ENCODE measurements around the gene TMC5. TPM values are rescaled to one million over a fixed set of nuclear protein-coding genes. Genes with fewer than 3 reads are reported as not detected.

The TMC5 gene
- total and polyA plus RNA-seq, 2 experiments from 2014 or later = 2.3 to 4.8 TPM

DNA sequence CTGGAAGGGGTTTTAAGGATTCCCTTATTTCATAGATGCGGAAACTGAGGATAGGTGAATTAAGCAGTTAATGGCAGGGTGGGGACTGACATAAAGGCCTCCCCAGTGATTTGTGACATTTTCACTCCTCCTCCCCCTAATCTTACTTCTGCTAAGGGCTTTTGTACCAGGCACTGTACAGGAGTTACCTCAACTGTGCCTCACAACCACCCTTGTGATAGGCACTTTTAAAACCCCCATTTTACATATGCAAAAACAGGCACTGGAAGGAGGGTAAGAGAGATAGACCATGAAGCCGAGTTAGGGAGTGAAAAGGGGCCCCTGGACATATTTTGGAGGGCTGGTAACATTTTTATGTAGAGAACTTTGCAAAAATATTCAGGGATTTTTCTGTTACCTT is 105.1 kb downstream of the TMC5 start:
- no peak for ATAC-seq
- Histone ChIP-seq H3K4me2 (peak overlapping the region; percentile 59), H3K36me3 (ENCODE audit: insufficient read depth) (no peaks in the 10 kb centered on the region), H3K79me2 (replicated peaks; ENCODE audit: insufficient read depth) (peaks cover 61% of the 10 kb centered on the region), H3K9me2 (ENCODE audit: insufficient read depth) (no peaks in the 10 kb centered on the region), H2AFZ (no peak overlapping the region), H3K27me3 (ENCODE audit: insufficient read depth) (no peaks in the 10 kb centered on the region), H4K20me1 (replicated peaks; ENCODE audit: insufficient read depth) (peaks cover 18% of the 10 kb centered on the region), H3K4me3 (peak overlapping the region; percentile 91; the same call in 1 of the 2 replicates), H3K4me1 (ENCODE audit: insufficient read depth) (peaks cover 30% of the 10 kb centered on the region), H3K27ac (ENCODE audit: low read depth) (0 out of 2 replicates have a peak overlapping the region, but pooled peaks have one; percentile 34), H3F3A (replicated peaks; ENCODE audit: low read depth) (no peaks in the 10 kb centered on the region)
- Mint-ChIP-seq H3K9me3 (no peaks in the 10 kb centered on the region), H3K36me3 (ENCODE audit: low read depth) (peaks cover 2% of the 10 kb centered on the region; the same call in 1 of the 3 replicates), H3K4me1 (peaks cover 31% of the 10 kb centered on the region), H3K4me3 (no peak overlapping the region; the same call in 1 of the 3 replicates), H3K27me3 (ENCODE audit: insufficient read depth, low read depth, poor library complexity) (peaks cover 3% of the 10 kb centered on the region), H3K27ac (no peak overlapping the region)
- peak; percentile 3 for DNase-seq (ENCODE audit: low spot score)
- TF ChIP-seq, protein P1, sequence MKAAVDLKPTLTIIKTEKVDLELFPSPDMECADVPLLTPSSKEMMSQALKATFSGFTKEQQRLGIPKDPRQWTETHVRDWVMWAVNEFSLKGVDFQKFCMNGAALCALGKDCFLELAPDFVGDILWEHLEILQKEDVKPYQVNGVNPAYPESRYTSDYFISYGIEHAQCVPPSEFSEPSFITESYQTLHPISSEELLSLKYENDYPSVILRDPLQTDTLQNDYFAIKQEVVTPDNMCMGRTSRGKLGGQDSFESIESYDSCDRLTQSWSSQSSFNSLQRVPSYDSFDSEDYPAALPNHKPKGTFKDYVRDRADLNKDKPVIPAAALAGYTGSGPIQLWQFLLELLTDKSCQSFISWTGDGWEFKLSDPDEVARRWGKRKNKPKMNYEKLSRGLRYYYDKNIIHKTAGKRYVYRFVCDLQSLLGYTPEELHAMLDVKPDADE (IDR thresholded peaks at IDR 0.05) = no peak
- TF ChIP-seq EZH2phosphoT487 (IDR thresholded peaks at IDR 0.05; ENCODE audit: unreplicated experiment) (no peak), CREB1 (CRISPR knock-in tag; IDR thresholded peaks at IDR 0.05; ENCODE audit: low read depth) (no peak), POLR2AphosphoS5 (IDR thresholded peaks at IDR 0.05; ENCODE audit: low read depth) (no peak)

- H3K79me2 ChIP-seq (replicated peaks; ENCODE audit: insufficient read depth) = peaks cover 57% of the 10 kb centered on the region
- Mint-ChIP-seq H3K9me3 (no peaks in the 10 kb centered on the region), H3K4me1 (peaks cover 31% of the 10 kb centered on the region), H3K4me3 (peak overlapping the region; percentile 13; the same call in 1 of the 3 replicates), H3K27me3 (ENCODE audit: insufficient read depth, low read depth, poor library complexity) (peaks cover 3% of the 10 kb centered on the region), H3K27ac (peak overlapping the region; percentile 71; the same call in 1 of the 2 replicates), H3K36me3 (ENCODE audit: low read depth) (peaks cover 2% of the 10 kb centered on the region; the same call in 1 of the 3 replicates)
- H3K4me2 ChIP-seq = peak overlapping the region; percentile 59; the same call in 1 of the 2 replicates
- no peaks in the 10 kb centered on the region for H3F3A ChIP-seq (replicated peaks; ENCODE audit: low read depth)
- TF ChIP-seq EZH2 (IDR thresholded peaks at IDR 0.05; ENCODE audit: low read depth, unreplicated experiment) = no peak
- TF ChIP-seq ZNF331 (CRISPR knock-in tag; IDR thresholded peaks at IDR 0.05; ENCODE audit: low read depth) = no peak
- TF ChIP-seq CREB1 (CRISPR knock-in tag; IDR thresholded peaks at IDR 0.05; ENCODE audit: low read depth) = no peak
- TF ChIP-seq EZH2phosphoT487 (IDR thresholded peaks at IDR 0.05; ENCODE audit: unreplicated experiment) = no peak
- no peak for TF ChIP-seq CTCF (conservative IDR thresholded peaks at IDR 0.05; ENCODE audit: low read depth in 2 of 2)
- no peak overlapping the region for H2AFZ ChIP-seq
- H4K20me1 ChIP-seq (replicated peaks; ENCODE audit: insufficient read depth) = peaks cover 17% of the 10 kb centered on the region
- no peaks in the 10 kb centered on the region for H3K9me2 ChIP-seq (ENCODE audit: insufficient read depth)
- 0 out of 2 replicates have a peak overlapping the region, but pooled peaks have one; percentile 12 for H3K4me3 ChIP-seq
- H3K27ac ChIP-seq (ENCODE audit: low read depth) = 0 out of 2 replicates have a peak overlapping the region, but pooled peaks have one; percentile 34
- H3K36me3 ChIP-seq (ENCODE audit: insufficient read depth) = peaks cover 3% of the 10 kb centered on the region; the same call in 1 of the 2 replicates
- H3K27me3 ChIP-seq (ENCODE audit: insufficient read depth) = no peaks in the 10 kb centered on the region
- H3K4me1 ChIP-seq (ENCODE audit: insufficient read depth) = peaks cover 30% of the 10 kb centered on the region
- DNase-seq (ENCODE audit: low spot score) = peak; percentile 3
- ATAC-seq = no peak
Measured at GRCh38 chr16:19523184-19523558, 105.5 kb downstream of the TMC5 start.
